Left lobe of liver (tissue), 2 donors: ENCODE results near the gene GFPT1. TPM values are rescaled to one million over a fixed set of nuclear protein-coding genes. Genes with fewer than 3 reads are reported as not detected.

Source experiments
- ATAC-seq: fragments of 200-7000 bp; cut with Tn5 transposase; one replicate; pipeline ENCODE4 v1.9.1; 2020; ENCODE audit warnings: mild to moderate bottlenecking, moderate library complexity
- DNase-seq: peaks from one replicate; pipeline ENCODE4 v3.0.0-alpha.2; 2020; ENCODE audit warnings: low spot score
- total RNA-seq: library from RNA; stranded (reverse); gene quantifications from one replicate; pipeline ENCODE4 v1.2.1, GENCODE V29; 2021
- donor health status: DM: no; HTN: no; CAD: no; lungs with moderate emphysema.
- donor health status: DM: no; HTN: yes; CAD: no.

GFPT1 gene
- total RNA-seq, 1 donor from 2014 or later: 29.5 TPM

GRCh38 chr2:69296421-69296820 lies 90.6 kb downstream of the GFPT1 start:
- ATAC-seq (no peak), DNase-seq (no peak)

- DNase-seq (no peak), ATAC-seq (no peak)
These were observed 94.8 kb downstream of the GFPT1 start for GRCh38 chr2:69292256-69292655.

- ATAC-seq: no peak
- DNase-seq: no peak
These were observed 95.3 kb downstream of the GFPT1 start for GRCh38 chr2:69291721-69292120.

- ATAC-seq (peak; percentile 89), DNase-seq (no peak)
These were observed 95.9 kb downstream of the GFPT1 start for GRCh38 chr2:69291004-69291650.

- DNase-seq: no peak
- ATAC-seq: no peak
These were observed 98.6 kb downstream of the GFPT1 start for GRCh38 chr2:69288429-69288828.

GRCh38 chr2:69287544-69287943 lies 99.5 kb downstream of the GFPT1 start:
- DNase-seq (no peak), ATAC-seq (no peak)

GRCh38 chr2:69285379-69285894 lies 101.6 kb downstream of the GFPT1 start:
- ATAC-seq (no peak), DNase-seq (no peak)

- DNase-seq: no peak
These were observed 106.1 kb downstream of the GFPT1 start for GRCh38 chr2:69280796-69281412.

GRCh38 chr2:69279931-69280681 lies 106.9 kb downstream of the GFPT1 start:
- ATAC-seq (peak; percentile 39), DNase-seq (no peak)

More at GRCh38 chr2:69280796-69281412, 106.1 kb downstream of the GFPT1 start:
- no peak for ATAC-seq

GRCh38 chr2:69279211-69279610 lies 107.8 kb downstream of the GFPT1 start:
- ATAC-seq: no peak
- DNase-seq: no peak

- ATAC-seq (no peak), DNase-seq (no peak)
These were observed 108.7 kb downstream of the GFPT1 start for GRCh38 chr2:69278366-69278765.

GRCh38 chr2:69275490-69275889 lies 111.5 kb downstream of the GFPT1 start:
- no peak for DNase-seq
- no peak for ATAC-seq

- peak; percentile 95 for ATAC-seq
- DNase-seq: peak; percentile 66
These were observed 114.1 kb downstream of the GFPT1 start for GRCh38 chr2:69272803-69273471.

GRCh38 chr2:69271831-69272257 lies 115.2 kb downstream of the GFPT1 start:
- ATAC-seq (peak; percentile 20), DNase-seq (no peak)

Other genes starting within 250 kb of the GFPT1 start
- 12.0 TPM for gene NFU1, start 50.2 kb upstream of the GFPT1 start, total RNA-seq